SK-MEL-5 (cell line): ENCODE data around the gene DNAJC18. TPM values are rescaled to one million over a fixed set of nuclear protein-coding genes. Genes with fewer than 3 reads are reported as not detected.
A peak's percentile ranks its signal among the peaks of the same experiment; 100 is the strongest.
"Not testable (repeated sequence)": the region's sequence is repeated elsewhere in the genome, so short reads cannot be mapped to it uniquely, and the experiment has no call there.

Experiments
- DNase-seq: peaks from one replicate; pipeline ENCODE4 v3.0.0-alpha.2; 2016; ENCODE audit warnings: low read depth, low spot score
- in situ Hi-C: cut with HindIII; loops from 2 replicates; pipeline ENCODE4 v1.10.0; 2016; ENCODE audit warnings: low sequenced_read_pairs, high pct_unique_total_duplicates, low pct_unique_long_range_greater_than_20kb
- total RNA-seq: library from RNA; depleted of rRNA; stranded (reverse); fragments of >200 nt; shearing (Covaris generic); gene quantifications from 2 replicates; pipeline ENCODE4 v1.2.3, GENCODE V29; 2014

DNAJC18 gene
- total RNA-seq, 1 experiment from 2014 or later = 9.0 TPM

DNA sequence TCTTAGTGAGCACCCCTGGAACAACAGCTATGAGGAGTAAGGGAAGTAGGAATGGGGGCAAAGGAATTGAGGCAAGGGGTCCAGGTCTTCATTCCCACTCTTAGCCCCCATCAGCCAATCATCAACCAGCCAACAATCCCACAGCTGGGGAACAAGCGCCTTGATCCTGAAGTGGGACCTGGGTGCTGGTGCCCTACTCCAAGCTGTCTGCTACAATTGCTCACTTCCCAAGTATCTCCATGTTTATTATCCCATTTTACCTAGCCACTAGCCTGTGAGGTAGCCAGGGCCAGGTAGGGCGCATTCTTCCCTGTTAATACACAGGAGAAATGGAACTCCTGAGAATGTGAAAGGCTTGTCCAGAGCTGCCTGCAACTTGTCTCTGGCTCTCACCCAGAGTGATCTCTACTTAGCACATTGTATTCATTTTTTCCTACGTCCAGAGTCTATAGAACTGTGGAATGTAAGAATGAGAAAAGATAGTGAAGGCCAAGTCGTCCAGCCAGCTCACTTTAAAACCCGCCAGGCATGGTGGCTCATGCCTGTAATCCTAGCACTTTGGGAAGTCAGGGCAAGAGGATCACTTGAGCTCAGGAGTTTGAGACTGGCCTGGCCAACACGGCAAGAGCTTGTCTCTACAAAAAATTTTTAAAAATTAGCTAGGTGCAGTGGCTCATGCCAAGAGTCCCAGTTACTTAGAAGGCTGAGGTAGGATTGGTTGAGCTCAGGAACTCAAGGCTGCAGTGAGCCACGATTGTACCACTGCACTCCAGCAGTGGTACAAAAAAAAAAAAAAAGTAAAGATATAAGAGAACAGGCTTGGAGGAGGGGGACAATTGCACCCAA is 6.2 kb upstream of the DNAJC18 start:
- DNase-seq = no peak
- in situ Hi-C loops = no loop called here

DNA sequence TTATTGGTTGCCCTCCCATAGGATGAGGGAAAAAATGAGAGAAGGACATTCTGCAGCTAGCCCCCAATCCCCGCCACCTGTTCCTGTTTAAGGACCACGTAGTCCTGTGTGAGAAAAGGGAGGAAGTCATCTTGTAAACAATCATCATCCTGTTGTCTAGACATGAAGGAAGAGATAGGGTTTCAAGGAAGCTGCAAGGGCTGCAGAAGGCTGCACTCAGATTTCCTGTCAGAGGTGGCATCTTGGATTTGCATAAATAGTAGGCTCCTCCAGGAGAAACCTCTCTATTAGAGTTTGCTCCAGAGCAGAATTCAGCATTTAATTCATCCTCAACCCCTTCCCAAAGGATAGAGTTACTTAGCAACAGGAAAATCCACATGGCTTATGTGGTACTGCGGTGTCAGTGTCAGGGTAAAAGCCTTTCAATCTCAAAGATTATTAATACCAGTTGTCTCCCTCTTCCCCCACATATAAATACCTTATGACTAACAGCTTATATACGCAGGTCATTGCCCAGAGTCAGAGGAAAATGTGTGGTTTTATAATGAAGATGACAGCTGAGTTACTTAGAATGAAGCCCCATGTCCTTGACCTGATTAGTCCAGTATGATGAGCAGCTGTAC is 4.6 kb upstream of the DNAJC18 start:
- in situ Hi-C loops = no loop called here
- DNase-seq = no peak

DNA sequence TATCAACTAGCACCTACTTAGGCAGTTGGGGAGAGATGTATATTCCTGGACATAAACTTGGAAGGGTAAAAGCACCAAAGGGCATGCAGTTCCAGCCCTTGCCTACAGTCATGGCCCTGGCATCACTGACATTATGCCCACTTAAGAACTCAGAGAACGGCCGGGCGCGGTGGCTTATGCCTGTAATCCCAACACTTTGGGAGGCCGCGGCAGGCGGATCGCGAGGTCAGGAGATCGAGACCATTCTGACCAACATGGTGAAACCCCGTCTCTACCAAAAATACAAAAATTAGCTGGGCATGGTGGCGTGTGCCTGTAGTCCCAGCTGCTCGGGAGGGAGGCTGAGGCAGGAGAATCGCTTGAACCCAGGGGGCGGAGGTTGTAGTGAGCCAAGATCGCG is 1.1 kb upstream of the DNAJC18 start:
- DNase-seq, in situ Hi-C loops: not testable (repeated sequence)

DNA sequence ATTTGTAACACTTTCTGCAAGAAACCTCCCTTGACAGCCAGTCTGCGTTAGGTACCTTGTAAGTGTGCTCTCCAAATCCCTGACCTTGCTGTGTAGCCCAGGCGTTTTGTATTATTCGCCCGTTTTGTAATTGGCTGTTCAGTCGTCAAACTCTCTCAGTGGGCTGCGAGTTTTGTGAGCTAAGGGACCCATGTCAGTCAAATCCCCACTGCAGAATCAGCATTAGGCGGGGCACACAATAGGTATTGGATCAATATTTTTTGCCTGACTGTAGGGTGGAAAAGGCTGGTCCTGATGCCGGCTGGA is 665 bp downstream of the DNAJC18 start:
- no peak for DNase-seq
- in situ Hi-C loops = no loop called here

DNA sequence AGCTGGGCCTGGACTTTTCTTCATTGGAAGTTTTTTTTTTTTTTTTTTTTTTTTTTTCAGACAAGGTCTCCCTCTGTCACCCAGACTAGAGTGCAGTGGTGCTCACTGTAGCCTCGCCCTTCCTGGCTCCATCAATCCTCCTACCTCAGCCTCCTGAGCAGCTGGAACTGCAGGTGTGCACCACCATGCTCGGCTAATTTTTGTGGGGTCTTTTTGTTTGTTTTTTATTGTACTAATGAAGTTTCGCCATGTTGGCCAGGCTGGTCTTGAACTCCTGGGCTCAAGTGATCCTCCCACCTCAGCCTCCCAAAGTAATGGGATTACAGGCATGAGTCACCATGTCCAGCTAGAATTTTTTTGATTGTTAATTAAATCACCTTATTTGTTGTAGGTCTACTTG is 3.6 kb downstream of the DNAJC18 start:
- no peak for DNase-seq
- in situ Hi-C loops = no loop called here

DNA sequence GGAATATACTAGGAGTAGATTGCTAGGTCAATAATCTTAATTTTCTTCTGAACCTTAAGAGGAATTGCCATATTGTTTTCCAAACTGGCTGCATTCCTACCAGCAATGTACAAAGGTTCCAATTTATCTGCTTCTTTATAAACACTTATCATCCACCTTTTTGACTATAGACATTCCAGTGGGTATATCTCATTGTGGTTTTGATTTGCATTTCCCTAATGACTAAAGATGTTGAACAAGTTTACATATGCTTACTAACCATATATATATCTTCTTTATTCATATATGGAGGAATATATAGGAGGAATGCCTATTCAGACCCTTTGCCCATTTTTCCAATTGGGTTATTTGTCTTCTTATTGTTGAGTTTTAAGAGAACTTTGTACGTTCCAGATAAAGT is 7.6 kb downstream of the DNAJC18 start:
- in situ Hi-C loops = no loop called here
- DNase-seq = no peak

DNA sequence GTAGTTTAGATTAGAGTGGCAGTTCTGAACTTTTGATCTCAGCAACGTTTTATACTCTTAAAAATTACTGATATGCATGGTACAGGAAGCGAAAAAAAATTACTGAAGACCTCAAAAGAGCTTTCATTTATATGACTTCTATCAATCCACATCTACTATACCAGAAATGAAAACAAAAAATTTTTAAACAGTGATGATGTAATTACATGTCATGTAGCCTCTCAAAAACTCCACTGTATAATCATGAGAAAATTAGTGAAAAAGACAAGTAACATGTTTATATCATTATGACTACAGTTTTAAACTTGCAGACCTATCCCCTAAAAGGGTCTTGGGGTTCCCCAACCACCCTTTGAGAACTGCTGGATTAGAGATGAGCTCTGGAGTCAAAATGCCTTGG is 9.3 kb downstream of the DNAJC18 start:
- no peak for DNase-seq
- in situ Hi-C loops = no loop called here

DNA sequence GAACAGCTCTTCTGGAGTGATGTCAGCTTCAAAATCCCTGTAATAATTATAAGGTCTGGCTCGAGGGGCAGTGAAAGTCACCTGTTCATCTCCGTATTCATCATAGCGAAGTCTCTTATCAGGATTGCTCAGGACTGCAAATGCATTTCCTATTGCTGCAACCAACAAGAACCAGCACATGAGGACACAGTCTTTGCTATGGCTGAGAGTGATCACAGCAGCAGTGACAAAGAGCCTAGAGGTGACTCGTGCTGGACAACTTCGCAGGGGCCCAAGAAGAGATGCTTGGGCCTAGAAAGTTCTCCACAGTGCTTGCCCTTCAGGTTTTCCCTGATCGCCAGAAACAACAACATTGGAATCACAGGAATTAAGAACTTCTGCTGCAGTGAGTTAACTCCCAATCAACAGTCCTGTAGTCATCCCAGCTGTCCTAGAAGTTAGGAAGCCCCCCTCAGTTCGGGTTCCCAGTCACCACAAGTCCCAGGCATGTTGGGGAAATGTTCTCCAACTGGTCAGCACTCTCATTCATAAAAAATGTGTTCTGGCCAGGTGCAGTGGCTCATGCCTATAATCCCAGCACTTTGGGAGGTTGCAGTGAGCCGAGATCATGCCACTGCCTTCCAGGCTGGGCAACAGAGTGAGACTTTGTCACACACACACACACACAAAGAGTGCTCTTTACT is 13.0 kb downstream of the DNAJC18 start:
- in situ Hi-C loops = no loop called here
- DNase-seq = no peak

DNA sequence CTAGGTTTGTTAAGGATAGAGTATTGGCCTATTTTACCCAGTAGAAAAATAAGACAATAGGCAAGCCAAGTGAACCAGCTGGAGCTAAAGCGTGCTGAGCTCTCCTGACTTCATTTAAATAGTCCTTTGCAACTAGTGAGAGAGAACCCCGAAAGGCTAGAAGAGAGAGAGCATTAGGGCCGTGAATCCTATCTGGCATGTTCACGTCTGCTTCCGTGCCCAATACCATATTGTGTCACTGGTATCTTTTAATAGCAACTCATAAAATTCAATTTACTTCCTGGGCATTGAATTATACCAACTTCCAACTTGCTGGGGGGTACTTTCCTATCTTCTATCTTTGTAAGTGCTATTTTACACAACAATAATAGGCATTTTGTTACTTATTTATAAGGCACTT is 13.8 kb downstream of the DNAJC18 start:
- in situ Hi-C loops = no loop called here
- DNase-seq = no peak

DNA sequence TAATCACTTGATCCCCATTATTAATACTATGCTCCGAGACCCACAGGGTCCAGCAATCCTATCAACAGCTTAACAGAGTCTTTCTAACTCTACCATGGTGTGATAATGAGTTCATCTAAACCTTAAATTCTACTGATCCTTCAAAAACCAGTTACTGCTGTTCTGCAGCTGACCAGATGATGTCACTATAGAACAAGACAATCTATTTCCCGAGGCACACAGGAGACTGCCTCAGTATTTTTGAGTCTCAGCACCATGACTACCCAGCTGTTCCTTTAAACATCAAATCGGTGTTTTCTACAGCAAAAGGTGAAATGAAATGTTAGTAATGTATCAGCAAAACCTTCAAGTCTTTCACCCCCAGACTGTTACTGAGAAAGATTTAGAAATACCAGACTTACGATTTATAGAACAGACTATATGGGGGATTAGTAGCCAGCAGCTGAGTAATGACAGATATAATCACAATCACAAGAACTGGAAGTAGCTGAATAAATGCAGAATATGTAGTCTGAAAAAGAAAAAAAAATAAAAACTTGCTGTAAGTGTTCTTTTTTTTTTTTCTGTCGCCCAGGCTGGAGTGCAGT is 16.9 kb downstream of the DNAJC18 start:
- peak; percentile 84 for DNase-seq
- in situ Hi-C loops = loop anchor here (25.0 kb wide), 1 partner anchor 140 kb away; the partner anchor contains the start of gene UBE2D2

DNA sequence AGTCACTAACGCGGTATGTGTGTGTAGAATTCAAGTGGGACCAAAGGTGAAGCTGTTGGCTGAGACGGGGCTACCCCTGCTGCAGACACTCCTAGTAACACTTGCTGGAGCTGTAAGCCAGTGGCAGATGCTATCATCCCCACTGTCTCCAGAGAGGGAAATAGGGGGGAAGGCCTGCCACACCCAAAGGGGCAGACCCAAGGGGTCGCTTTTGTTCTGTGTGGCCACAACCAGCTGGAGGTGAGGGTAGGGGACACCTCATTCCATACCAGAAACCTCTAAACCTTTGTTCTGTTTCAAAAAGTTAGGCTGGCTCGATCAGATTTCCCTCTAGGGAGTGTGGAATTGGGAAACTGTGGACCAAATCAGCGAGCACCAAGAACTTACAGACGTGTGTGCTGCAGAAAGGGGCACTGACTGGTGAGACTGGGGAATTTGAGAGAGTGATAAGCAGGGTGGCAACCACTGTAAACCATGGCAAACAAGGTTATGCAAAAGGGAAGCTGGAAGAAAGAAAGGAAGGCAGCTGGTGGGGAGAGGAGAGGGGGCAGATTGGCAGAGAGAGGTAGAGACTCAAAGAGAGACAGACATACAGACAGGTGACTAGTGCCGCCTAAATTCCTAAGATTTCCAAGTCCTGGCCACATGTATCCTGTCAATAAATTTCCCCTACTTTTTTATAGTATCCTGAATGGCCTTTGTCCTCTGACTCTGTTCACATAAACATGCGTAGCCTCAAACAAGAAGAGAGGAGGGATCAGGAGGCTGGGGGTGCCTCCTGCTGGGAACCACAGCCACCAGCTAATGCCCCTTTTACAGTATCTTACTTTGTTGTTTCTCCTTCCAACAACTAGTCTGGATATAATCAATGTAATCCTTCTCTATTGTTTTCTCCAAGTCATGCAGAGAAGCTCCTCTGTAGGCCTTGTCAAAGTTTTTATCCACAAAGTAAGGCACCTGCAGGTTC is 19.8 kb downstream of the DNAJC18 start:
- DNase-seq = no peak

DNA sequence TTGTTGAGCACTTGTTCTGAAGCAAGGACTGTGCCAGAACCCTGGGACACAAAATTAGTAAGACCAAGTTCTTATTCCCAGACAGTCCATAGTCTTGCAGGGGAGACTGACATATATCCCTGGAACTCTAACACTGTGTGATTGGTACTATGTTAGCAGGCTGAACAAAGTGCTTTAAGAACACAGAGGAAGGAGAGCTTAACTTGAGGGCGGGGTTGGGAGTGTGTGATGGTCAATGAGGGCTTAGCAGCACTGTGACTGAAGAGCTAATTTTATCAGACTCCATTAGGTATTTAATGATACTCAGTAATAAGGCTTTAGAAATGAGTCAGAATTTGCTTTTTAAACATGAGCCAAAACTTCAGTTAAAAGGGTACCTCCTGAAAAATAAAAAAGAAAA is 20.5 kb downstream of the DNAJC18 start:
- no peak for DNase-seq
- in situ Hi-C loops = loop anchor here (25.0 kb wide), 1 partner anchor 144 kb away; the partner anchor contains the start of gene UBE2D2

More for the DNA sequence above, 19.8 kb downstream of the DNAJC18 start:
- in situ Hi-C loops = loop anchor here (25.0 kb wide), 1 partner anchor 143 kb away; the partner anchor contains the start of gene UBE2D2

DNA sequence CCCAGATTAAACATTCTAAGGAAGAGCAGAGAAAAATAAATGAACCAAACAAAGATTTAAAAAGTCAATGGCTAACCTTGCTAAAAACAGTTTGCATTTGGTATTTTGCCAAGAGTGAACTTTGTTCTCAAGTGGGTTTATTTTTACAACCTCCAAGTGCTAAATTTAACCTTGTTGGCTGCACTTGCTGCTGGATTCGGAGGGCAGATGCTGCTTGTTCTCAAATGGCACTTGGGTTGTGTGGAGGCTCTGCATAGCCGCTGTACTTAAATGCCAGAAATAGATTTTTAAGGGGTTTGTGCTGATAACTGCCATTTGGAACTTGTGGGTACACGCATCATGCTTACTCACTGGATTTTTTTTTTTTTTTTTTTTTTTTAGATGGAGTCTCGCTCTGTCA is 22.1 kb downstream of the DNAJC18 start:
- in situ Hi-C loops = loop anchor here (25.0 kb wide), 1 partner anchor 145 kb away; the partner anchor contains the start of gene UBE2D2

DNA sequence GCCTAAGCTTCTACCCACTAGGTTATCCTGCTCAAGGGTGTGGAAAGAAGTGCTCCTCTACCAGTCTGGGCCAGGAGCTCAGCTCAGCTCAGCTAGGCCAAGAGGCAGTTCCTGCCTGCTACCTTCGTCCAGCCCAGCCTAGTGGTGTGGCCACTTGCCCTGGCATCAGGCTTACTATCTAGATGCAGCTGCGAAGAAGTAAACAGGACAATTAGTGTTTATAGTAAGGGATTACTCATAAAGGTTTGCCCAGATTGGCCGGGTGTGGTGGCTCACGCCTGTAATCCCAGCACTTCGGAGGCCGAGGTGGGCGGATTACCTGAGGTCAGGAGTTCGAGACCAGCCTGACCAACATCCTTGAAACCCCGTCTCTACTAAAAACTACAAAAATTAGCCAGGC is 22.7 kb downstream of the DNAJC18 start:
- no peak for DNase-seq
- in situ Hi-C loops = loop anchor here (25.0 kb wide), 1 partner anchor 146 kb away; the partner anchor contains the start of gene UBE2D2

More for the DNA sequence above, 22.1 kb downstream of the DNAJC18 start:
- DNase-seq = no peak

DNA sequence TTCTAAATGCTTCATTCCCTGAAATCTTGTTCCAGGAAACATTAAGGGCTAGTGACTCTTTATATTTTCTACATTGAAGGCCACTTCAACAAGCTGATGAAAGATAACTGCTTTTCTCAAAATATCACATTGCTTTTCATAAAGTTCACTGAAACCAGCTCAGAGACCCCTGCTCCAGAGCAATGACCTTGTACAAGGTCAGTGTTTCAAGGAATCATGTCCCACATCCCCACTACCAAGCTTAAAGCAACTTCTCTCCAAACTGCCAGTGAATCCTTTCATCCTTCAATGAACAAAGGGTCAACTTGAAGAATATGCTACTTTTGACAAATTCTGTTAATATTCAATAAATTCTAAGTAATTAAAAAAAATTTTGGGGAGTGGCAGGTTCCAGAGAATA is 23.5 kb downstream of the DNAJC18 start:
- no peak for DNase-seq
- in situ Hi-C loops = loop anchor here (25.0 kb wide), 1 partner anchor 146 kb away; the partner anchor contains the start of gene UBE2D2

DNA sequence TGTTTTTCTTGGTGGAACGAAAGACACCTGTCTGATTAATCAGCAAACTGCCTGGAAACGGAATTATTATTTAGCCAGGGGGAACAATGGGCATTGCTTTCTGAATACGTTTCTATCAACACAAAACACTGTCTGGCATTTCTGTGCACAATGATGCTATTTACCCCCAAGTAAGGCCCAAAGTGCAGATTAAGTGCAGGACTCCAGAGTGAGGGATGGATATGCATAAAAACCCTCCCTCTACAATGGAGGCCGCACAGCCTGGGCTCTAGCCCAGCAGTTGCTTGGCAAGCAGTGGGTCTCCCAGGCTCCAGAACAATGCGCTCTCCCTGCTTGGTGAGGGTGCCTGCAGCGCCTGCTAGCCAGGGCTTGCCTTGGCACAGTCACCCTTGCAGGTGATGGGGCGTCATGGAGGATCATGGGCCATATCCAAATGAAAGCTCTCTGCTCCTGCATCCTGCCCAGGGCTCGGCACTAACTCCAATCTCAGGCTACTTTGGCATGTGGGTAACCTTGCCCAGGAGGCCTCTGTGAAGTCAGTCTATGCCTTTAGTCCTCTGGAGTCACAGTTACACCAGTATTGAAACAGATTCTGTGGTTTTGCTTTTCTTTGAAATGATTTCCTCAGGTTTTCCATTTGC is 24.0 kb downstream of the DNAJC18 start:
- in situ Hi-C loops = loop anchor here (25.0 kb wide), 1 partner anchor 147 kb away; the partner anchor contains the start of gene UBE2D2
- no peak for DNase-seq
